Activated CD4-positive, alpha-beta T cell treated with anti-CD3 and anti-CD28 coated beads, Interleukin-2, amount 50 U/mL, for 16 hours (primary cell): ENCODE data around the gene CUTA.
A peak's percentile ranks its signal among the peaks of the same experiment; 100 is the strongest.
"Not testable (repeated sequence)": the region's sequence is repeated elsewhere in the genome, so short reads cannot be mapped to it uniquely, and the experiment has no call there.

Experiments
- DNase-seq: peaks from one replicate; pipeline ENCODE4 v3.0.0-alpha.2; 2020

Gene CUTA

DNA sequence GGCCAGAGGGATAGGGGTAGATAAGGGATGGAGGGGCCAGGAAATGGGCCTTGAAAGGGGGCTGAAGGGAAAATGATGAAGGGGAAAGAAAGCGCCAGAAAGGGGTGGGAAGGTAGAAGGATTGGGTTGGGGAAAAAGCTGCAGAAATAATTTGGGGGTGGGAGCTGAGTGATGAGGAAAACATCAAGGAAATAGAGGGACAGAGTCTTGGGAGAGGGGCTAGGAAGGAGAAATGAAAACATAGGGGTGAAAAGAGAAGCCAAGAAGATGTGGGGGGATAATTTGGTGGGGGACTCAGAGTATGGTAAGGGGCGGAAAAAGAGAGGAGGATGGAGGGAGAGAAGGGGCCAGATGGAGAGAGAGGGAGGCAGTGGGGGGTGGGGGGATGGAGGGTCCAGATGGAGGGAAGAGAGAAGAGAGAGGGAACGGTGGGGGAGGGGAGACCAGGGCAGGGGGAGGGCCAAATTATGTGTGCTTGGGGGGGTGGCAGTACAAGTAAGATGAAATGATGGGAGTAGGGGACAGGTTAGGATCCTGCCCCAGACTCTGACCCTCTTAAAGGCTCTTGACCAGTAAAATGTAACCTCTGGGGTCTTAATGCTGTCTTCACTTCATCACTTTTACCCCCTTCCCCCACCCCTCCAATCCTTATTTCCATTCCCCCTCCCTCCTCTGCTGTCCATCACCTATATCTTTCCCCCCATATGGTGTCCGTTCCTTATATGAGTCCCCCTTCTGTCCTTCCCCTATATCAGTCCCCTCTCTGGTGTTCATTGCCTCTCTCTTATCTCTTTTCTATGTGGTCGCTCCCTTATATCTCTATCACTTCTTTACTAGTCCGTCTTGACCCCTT, 2.8 kb upstream of the CUTA start:
- DNase-seq: no peak

DNA sequence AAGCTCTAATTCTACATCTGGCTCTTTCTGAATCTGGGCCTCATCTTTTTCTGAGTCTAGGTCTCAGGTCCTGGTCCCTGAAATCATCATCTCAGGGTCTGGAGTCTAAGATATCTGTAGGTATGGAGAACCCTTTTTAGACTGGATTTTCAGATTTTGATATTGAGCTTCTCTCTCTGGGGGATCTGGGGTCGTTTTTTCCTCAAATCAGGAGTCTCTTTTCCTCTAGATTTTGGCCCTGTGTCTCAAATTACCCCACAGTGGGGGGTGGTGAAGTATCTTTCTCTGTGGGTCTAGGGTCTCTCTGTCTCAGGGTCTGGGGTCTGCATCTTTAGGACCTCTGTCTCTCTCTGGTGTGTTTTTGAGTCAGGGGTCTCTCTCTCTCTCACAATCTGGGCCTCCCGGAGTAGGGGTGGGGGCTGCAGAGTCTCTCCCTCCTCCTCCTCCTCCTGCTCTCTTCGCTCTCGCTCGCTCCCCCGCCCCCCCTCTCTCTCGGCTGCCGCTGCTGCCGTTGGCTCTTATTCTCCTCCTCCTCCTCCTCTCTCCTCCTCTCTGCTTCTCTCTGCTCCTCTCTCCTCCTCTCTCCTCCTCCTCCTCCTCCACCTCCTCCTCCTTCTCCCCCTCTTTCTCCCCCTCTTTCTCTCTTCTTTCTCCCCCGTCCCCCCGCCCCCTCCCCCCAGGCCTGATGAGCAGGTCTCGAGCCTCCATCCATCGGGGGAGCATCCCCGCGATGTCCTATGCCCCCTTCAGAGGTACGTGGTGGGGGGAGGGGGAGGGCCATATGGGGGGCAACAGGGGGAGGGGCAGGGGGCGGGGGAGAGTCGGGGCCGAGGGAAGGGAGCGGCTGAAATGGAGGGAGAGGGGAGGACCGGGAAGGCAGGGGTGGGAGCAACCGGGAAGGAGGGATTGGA, 1.9 kb upstream of the CUTA start, which contains the start of gene SYNGAP1:
TSS of gene SYNGAP1 (plus strand) at position 486 of the 911 bp plus-strand sequence. CDS start at position 686, 200 bp downstream.
- DNase-seq: peak; percentile 48

DNA sequence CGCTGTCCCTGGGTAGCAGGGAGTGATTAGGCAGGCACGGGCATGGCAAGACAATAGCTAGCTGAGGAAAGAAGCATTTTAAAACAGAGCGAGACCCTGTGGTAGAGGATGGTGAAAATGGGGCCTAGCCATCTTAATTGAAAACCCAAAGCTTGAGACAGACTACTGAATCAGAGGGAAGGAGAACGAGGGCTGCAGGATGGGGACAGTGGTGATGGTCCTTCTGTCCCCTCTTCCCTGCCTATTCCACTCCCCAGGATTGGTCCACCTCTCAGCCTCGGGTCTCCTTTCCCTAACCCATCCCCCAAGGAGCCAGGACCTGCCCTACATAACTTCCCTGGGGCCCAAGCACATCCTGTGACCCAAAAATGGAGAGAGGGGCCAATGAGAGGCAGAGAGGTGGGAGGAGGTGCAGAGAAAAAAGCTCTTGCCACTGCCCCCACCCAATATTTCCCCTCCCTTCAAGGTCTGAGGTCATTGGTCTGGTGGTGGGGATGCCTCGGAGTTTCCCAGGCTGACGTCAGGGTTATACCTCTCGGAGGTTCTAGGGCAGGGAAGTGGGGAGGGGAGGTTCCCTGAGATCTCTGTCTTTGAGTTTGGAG, 884 bp upstream of the CUTA start:
- DNase-seq: peak; percentile 79

DNA sequence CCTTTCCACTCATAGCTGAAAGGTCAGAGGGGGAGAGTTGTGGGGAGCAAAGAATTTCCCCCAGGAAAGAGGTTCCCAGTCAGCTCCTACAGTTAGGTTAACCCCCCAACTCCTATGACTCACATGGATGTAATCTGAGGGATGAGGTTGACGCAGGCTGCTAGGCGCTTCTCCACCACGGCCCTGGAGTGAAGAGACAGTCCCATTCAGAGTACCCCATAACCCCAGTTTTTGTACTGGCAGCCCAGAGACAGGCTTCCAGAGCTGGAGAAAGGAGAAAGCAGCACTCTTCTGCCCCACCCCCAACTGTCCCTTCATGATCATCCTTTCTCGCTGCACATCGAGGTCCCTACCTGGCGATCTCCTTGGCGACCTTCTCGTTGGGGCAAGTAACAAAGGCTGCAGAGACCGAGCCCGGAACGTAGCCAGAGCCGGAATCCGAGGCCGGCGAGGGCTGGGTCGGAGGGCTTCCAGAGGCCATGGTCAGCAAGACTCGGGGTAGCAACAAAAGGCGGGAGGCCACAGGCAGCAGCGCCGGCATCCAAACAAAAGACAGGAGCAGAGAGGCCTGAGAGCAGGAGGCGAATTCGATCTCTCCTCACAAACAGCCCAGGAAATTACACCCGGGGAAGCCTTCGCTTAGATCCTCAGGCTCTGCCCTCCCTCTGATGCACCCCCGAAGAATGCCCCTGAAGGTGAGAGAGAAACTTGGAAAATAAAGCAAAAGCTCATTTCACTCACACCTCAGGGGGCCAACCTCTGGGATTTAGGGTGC, 592 bp downstream of the CUTA start:
- no peak for DNase-seq

DNA sequence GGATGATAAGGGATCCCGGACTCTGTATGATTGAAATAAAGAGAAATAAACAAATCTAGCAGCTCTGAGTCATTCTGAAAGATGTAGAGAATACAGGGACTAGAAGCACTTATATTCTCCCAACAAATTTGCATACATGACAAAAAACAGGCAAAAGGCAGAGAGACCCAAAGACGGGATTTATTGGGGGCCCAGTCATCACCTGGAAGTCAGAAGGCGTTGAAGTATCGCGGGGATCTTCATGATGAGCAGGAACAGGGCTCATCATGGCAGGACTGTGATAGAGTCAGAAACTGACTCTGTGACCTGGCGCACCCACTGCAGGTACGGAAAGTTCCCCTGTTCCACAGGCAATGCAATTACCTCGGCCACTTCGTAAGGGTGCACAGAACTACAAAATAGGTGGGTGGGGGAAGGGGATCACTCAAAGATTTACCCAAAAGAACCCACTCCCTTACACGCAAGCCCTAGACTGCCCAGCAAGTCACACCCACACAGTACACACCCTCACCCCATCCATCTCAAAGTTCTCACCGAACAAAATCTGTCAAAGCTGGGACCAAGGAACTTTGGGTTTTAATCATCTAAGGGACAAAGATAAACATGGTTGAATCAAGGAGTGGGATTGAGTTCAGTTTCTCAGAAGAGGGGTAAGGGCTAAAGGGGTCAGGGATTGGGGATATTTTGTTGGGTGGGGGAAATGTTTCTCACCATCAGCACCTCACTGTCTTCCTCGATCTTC, 1.4 kb downstream of the CUTA start:
- peak; percentile 69 for DNase-seq

DNA sequence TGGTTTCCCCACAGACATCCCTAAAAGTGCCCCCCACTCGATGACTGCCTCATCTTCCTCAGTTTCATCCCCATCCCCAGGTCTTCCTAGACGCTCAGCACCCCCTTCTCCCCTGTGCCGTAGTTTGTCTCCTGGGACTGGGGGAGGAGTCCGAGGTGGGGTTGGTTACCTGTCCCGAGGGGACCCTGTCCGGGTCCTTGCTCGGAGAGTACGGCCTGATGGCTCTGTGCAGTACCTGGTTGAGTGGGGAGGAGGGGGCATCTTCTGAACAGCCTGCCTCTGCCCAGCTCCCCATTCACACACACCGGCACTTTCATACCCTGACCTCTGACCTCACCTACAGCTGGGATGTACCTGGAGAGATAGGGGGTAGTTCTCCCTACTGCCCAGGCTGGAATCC, 2.1 kb downstream of the CUTA start:
- DNase-seq: no peak

DNA sequence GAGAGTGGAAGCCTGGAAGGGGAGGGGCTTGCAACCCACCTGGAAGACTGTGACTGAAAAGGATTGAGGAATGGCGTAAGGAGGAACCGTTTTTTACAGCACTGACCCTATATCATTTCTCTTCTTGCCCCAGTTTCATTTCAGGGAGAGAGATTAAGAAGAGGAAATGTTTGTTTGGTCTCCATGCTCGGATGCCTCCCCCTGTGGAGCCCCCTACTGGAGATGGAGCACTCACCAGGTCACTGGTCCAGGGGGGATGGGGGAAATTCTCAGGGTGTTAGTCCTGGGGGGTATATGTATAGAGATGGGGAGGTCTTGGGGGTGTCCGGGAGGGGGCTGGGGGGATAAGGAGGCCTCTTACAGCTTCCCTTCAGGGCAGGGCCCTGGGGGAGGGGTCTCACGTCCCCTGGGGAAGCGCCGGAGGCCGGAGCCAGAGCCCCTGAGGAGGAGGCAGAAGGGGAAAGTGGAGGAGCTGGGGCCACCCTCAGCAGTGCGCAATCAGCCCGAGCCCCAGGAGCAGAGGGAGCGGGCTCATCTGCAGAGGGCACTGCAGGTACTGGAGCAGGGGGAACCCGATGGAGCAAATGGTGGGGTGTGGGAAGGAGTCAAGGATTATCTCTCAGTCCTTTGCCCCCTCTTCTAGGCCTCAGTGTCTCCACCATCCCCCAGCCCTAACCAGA, 3.2 kb downstream of the CUTA start:
- no peak for DNase-seq

DNA sequence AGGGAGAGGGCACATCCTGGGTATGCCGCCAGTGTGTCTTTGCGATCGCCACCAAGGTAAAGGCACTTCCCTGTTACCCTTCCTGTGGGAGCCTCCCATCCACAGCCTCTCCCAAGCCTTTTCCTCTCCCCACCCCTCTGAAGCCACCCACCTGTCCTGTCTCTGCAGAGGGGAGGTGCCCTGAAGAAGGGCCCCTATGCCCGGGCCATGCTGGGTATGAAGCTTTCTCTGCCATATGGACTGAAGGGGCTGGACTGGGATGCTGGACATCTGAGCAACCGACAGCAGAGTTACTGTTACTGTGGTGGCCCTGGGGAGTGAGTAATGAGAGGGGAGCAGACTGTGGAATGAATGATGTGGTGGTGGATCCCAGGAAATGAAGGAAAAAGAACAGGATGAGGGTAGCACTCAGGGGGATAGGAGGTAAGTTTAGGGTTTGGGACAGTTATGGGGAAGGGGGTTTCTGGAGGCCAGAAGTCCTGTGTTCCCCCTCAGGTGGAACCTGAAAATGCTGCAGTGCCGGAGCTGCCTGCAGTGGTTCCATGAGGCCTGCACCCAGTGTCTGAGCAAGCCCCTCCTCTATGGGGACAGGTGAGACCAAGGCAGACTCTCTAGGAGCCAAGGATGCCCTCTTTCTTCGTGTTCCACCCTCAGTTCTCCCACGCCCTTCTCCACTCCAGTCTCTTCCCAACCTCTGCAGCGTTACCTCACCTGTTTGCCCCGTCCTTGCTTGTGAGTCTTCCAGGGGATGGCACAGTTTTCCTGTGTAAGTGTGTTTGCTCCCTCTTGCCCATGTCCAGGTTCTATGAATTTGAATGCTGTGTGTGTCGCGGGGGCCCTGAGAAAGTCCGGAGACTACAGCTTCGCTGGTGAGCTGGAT, 4.4 kb downstream of the CUTA start:
- no peak for DNase-seq

DNA sequence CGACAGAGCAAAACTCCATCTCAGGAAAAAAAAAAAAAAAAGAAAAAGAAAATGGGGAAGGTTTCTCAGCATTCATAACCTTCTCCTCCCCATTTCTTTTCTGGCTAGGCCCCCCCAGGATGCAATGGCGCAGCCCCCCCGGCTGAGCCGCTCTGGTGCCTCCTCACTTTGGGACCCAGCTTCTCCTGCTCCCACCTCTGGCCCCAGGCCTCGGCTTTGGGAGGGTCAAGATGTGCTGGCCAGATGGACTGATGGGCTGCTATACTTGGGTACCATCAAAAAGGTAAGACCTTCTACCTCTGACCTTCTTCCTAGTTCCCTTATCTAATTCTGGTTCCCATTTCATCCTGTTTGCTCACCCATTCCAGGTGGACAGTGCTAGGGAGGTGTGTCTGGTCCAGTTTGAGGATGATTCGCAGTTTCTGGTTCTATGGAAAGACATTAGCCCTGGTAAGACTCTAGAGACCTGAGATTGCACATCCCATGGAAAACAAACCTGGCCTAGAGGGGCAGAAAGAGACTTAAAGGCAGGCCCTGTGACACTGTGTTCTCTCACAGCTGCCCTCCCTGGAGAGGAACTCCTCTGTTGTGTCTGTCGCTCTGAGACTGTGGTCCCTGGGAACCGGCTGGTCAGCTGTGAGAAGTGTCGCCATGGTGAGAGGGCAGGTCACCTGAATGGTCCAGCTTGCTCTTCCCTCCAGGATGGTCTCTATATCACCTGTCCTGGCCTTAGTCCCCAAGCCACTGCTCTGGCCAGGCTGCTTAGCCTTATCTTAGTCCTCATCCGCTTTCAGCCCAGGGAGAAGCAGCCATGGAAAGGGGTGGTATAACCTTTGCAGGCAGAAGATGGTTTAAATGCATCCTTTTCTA, 5.5 kb downstream of the CUTA start:
- no peak for DNase-seq

DNA sequence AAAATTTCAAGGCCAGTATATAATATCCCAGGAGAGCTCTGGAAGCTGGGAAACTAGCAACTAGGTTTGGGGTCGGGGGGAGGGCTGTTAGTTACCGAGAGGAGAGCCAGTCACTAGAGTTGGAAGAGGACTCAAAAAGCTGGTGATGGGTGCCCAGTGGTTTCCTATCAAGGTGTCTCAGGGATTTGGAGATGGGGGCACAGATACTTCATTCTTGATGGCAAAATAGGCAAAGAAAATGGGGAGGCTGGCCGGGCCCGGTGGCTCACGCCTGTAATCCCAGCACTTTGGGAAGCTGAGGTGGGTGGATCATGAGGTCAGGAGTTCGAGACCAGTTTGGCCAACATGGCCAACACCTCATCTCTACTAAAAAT, 6.3 kb downstream of the CUTA start:
- no peak for DNase-seq

DNA sequence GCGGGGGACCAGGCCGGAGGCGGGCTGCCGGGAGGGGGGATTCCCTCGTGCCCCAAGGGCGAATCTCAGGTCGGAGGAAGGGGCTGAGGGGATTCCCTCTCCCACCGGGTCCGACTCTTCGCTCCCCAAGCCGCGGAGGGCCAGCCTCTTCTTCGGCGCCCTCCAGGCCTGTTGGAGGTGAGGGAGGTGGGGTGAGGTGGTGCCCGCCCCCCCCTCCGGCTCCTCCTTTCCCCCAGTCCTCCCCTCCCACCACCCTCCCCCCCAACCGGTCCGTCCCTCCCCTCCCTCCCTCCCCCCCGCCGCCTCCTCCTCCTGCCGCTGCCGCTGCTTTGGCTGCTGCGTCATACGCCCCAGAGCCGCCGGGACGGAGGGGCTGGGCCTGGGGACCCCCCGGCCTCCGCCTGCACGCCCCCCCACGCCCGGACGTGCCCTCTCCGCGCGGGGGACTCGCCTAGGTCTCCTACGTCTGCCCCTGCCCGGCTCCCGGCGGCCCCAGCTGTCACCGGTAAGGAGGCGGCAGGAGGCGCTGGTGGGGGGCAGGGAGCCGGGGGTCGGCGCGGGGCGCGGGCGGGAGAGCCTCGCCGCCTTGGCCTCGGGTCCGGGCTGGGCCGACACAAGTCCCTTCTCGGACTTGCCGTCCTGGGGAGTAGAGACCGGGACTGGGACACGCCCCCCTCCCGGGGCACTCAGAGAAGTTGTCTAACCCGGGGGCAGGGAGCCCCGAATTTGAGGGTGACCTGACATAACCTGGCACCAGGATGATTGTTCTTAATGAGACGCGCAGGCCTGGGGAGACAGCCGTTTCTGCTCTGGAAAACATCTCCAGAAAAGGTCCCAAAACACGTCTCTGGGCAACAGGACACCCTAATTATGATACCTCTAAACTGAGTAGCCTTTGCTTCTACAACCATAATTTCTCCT, 6.9 kb downstream of the CUTA start, which contains the start of gene PHF1:
TSS of gene PHF1 (plus strand) at position 304 of the 921 bp plus-strand sequence. CDS start 1,250 bp downstream, outside the sequence.
- no peak for DNase-seq

DNA sequence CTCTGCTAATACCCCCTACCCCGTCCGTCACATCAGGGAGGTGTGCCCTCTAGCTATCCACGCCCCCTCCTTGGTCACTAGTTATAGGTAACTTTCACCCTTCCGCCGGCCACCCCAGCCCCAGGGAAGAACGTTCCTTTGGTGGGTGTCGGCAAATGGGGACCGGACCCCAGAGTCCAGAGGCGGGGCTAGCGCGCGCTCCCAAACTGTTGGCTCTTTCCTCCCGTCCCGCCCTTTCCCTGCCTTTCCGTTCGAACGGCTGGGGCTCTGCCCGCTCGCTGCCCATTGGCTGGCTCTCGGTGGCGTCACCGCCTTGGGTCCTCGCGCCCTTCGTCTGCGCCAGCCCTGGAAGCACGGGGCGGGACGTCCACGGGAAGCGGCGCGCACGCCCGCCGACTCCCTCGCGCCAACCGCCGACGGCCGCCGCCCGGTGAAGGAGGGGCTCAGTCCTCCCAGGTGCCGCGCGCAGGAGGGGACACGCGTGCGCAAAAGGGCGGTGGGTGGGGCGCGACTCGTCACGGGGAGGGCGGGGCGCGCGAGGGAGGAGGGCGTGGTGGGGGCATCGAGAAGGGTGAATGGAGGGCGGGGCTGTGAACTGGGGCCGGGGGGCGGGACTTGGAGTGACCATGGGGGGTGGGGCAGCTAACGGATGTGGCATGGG, 7.7 kb downstream of the CUTA start:
- peak; percentile 98 for DNase-seq

DNA sequence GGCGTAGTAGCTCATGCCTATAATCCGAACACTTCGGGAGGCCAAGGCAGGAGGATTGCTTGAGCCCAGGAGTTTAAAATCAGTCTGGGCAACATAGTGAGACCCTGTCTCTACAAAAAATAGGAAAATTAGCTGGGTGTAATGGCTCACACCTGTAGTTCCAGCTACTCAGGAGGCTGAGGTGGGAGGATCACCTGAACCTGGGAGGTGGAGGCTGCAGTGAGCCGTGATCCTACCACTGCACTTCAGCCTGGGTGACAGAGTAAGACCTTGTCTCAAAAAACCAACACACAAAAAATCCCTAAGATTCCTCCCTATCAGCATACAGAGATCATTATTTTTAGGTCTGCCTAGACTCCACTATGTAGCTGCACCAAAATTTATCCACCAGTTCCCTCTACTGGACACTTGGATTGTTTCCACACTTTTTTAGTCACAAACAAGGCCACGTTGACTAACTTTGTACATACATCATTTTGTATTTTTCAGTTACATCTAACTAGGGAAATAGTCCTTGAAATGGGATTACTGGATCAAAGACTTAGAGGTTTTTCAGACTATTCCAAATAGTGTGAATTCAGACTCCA, 10.7 kb downstream of the CUTA start:
- DNase-seq: no peak

DNA sequence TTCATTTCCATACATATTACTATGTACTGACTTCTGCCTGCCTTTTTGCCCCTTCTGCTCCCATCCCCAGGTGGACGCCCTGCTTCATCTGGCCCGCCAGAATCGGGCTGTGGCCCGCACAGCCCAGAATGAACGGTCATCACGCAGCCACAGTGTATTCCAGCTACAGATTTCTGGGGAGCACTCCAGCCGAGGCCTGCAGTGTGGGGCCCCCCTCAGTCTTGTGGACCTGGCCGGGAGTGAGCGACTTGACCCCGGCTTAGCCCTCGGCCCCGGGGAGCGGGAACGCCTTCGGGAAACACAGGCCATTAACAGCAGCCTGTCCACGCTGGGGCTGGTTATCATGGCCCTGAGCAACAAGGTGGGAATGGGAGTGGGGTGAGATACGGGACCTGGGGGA, 11.8 kb downstream of the CUTA start:
- no peak for DNase-seq

DNA sequence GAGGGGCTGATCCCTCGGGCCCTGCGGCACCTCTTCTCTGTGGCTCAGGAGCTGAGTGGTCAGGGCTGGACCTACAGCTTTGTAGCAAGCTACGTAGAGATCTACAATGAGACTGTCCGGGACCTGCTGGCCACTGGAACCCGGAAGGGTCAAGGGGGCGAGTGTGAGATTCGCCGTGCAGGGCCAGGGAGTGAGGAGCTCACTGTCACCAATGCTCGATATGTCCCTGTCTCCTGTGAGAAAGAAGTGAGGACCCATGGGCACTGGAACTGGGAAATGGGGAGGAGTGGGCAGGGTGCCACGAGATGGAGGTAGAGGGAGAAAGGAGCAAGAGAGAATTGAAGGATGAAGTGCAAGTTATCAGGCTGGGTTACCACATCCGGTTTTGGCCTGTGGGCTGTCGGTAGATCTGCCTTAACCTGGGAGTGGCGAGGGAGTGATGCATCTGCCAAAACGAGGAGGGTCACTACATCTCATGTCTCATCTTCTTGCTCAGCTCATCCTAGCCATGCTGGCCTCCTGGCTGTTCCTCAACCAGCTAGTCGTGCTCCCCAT, 12.4 kb downstream of the CUTA start:
- no peak for DNase-seq

DNA sequence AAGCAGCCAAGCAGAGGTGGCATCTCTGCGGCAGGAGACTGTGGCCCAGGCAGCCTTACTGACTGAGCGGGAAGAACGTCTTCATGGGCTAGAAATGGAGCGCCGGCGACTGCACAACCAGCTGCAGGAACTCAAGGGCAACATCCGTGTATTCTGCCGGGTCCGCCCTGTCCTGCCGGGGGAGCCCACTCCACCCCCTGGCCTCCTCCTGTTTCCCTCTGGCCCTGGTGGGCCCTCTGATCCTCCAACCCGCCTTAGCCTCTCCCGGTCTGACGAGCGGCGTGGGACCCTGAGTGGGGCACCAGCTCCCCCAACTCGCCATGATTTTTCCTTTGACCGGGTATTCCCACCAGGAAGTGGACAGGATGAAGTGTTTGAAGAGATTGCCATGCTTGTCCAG, 13.0 kb downstream of the CUTA start:
- no peak for DNase-seq

DNA sequence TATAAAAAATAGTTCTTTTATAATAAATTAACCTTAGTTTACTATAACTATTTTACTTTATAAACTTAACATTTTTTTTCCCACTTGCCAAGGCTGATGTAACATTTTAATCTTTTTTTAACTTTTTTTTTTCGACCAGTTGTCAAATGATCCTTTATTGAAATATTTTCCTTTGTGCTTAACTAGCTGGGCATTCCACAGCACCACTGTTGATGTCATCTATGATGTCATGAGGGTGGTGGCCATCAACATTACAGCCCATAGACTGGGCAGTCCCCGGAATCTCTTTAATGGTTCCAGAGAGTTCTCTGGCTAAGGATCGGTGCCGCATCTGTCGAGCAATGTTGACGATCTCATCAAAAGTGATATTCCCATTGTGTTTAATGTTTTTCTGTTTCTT, 18.0 kb downstream of the CUTA start:
- not testable (repeated sequence) for DNase-seq
